ENCODE results near the gene FRMPD4.

GRCh38 chrX:12330841-12331240, 192.6 kb downstream of the FRMPD4 start:
- TF ChIP-seq, protein P1, sequence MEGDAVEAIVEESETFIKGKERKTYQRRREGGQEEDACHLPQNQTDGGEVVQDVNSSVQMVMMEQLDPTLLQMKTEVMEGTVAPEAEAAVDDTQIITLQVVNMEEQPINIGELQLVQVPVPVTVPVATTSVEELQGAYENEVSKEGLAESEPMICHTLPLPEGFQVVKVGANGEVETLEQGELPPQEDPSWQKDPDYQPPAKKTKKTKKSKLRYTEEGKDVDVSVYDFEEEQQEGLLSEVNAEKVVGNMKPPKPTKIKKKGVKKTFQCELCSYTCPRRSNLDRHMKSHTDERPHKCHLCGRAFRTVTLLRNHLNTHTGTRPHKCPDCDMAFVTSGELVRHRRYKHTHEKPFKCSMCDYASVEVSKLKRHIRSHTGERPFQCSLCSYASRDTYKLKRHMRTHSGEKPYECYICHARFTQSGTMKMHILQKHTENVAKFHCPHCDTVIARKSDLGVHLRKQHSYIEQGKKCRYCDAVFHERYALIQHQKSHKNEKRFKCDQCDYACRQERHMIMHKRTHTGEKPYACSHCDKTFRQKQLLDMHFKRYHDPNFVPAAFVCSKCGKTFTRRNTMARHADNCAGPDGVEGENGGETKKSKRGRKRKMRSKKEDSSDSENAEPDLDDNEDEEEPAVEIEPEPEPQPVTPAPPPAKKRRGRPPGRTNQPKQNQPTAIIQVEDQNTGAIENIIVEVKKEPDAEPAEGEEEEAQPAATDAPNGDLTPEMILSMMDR (IDR thresholded peaks at IDR 0.05; ENCODE audit: insufficient read depth, low read depth, low read length): no peak
- no peak for TF ChIP-seq EZH2 (IDR thresholded peaks at IDR 0.05; ENCODE audit: insufficient read depth, low read length)

Measured in astrocyte (in vitro differentiated cells and primary cell).